HepG2 (cell line): ENCODE data around the gene MAMSTR. TPM values are rescaled to one million over a fixed set of nuclear protein-coding genes. Genes with fewer than 3 reads are reported as not detected.

Source experiments
- HCFC1 ChIP-seq: fragments of 150-350 bp; IDR thresholded peaks from 2 replicates; pipeline ENCODE4 v1.6.1; 2014; ENCODE audit warnings: low read depth, low read length
- ZFP36L2 ChIP-seq: sonication (generic); formaldehyde crosslinking; IDR thresholded peaks from 2 replicates; pipeline ENCODE4 v1.4.0; 2020; ENCODE audit warnings: missing genetic modification reagents
- ZNF383 ChIP-seq: sonication (generic); formaldehyde crosslinking; IDR thresholded peaks from 2 replicates; pipeline ENCODE4 v1.4.0; 2020; ENCODE audit warnings: missing genetic modification reagents, mild to moderate bottlenecking, borderline replicate concordance
- polyA plus RNA-seq, 8 experiments: library from polyadenylated mRNA; depleted of rRNA in 3 of 8; stranded (reverse) in 7 of 8; unstranded in 1 of 8; fragments of >200 nt; fragmentation: Illumina TruSeq in 4 of 8; extraction: Trizol in 4 of 8; gene quantifications; 2 replicates each; pipeline versions ENCODE4 v1.2.1 to v1.2.3, GENCODE V29; 2011 to 2016; ENCODE audit warnings: low read depth in 4 of 8, missing spikeins in 1 of 8, mixed read lengths in 1 of 8; ENCODE audit not compliant: insufficient read depth in 1 of 8
- total RNA-seq, 5 experiments: library from RNA; depleted of rRNA; stranded (reverse); fragments of >200 nt; fragmentation: Illumina TruSeq; extraction: Trizol; gene quantifications; 2 replicates each; pipeline ENCODE4 v1.2.3, GENCODE V29; 2016; ENCODE audit warnings: low read depth in 1 of 5
- TF ChIP-seq, protein P1 (sequence below): sonication (generic); formaldehyde crosslinking; IDR thresholded peaks from 2 replicates; pipeline ENCODE4 v1.5.0; 2020; ENCODE audit warnings: mild to moderate bottlenecking, missing genetic modification reagents, borderline replicate concordance
- TF ChIP-seq, protein P2 (sequence below): sonication (generic); formaldehyde crosslinking; IDR thresholded peaks from 2 replicates; pipeline ENCODE4 v1.4.0; 2020; ENCODE audit warnings: missing genetic modification reagents
- TF ChIP-seq, protein P3 (sequence below): sonication (generic); formaldehyde crosslinking; IDR thresholded peaks from 2 replicates; pipeline ENCODE4 v1.8.1; 2023; ENCODE audit warnings: mild to moderate bottlenecking, inconsistent platforms, moderate library complexity, missing genetic modification reagents, borderline replicate concordance
- TF ChIP-seq, protein P4 (sequence below): IDR thresholded peaks from 2 replicates; pipeline ENCODE4 v1.6.1; 2016; ENCODE audit warnings: low read depth, missing genetic modification reagents, missing compliant biosample characterization
- TF ChIP-seq, protein P5 (sequence below): sonication (generic); formaldehyde crosslinking; IDR thresholded peaks from 2 replicates; pipeline ENCODE4 v1.5.1; 2020; ENCODE audit warnings: mild to moderate bottlenecking, missing genetic modification reagents, moderate library complexity

The MAMSTR gene
- total and polyA plus RNA-seq, 2 of the 13 experiments (the other 11 are each of a cell fraction or from before 2014, with no cell fraction given), result 2.2 to 2.4 TPM

DNA sequence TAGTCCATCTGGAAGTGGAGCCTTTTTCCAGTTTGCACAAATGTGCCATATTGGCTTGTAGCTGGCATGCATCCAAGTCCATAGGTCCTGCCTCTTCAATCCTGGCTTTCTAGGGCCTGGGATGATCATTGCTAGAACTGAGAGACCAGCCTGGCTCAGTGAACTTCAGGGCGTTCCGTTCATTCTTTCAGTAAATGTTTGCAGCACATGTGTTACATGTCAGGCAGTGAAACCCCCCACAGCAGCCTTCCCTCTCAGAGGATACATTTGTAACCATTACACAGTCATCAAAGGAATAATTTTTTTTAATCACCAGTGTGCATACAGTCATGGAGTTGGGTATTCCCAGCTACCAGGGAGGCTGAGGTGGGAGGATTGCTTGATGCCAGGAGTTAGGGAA lies 14.1 kb downstream of the MAMSTR start (continued):
- TF ChIP-seq, protein P1, sequence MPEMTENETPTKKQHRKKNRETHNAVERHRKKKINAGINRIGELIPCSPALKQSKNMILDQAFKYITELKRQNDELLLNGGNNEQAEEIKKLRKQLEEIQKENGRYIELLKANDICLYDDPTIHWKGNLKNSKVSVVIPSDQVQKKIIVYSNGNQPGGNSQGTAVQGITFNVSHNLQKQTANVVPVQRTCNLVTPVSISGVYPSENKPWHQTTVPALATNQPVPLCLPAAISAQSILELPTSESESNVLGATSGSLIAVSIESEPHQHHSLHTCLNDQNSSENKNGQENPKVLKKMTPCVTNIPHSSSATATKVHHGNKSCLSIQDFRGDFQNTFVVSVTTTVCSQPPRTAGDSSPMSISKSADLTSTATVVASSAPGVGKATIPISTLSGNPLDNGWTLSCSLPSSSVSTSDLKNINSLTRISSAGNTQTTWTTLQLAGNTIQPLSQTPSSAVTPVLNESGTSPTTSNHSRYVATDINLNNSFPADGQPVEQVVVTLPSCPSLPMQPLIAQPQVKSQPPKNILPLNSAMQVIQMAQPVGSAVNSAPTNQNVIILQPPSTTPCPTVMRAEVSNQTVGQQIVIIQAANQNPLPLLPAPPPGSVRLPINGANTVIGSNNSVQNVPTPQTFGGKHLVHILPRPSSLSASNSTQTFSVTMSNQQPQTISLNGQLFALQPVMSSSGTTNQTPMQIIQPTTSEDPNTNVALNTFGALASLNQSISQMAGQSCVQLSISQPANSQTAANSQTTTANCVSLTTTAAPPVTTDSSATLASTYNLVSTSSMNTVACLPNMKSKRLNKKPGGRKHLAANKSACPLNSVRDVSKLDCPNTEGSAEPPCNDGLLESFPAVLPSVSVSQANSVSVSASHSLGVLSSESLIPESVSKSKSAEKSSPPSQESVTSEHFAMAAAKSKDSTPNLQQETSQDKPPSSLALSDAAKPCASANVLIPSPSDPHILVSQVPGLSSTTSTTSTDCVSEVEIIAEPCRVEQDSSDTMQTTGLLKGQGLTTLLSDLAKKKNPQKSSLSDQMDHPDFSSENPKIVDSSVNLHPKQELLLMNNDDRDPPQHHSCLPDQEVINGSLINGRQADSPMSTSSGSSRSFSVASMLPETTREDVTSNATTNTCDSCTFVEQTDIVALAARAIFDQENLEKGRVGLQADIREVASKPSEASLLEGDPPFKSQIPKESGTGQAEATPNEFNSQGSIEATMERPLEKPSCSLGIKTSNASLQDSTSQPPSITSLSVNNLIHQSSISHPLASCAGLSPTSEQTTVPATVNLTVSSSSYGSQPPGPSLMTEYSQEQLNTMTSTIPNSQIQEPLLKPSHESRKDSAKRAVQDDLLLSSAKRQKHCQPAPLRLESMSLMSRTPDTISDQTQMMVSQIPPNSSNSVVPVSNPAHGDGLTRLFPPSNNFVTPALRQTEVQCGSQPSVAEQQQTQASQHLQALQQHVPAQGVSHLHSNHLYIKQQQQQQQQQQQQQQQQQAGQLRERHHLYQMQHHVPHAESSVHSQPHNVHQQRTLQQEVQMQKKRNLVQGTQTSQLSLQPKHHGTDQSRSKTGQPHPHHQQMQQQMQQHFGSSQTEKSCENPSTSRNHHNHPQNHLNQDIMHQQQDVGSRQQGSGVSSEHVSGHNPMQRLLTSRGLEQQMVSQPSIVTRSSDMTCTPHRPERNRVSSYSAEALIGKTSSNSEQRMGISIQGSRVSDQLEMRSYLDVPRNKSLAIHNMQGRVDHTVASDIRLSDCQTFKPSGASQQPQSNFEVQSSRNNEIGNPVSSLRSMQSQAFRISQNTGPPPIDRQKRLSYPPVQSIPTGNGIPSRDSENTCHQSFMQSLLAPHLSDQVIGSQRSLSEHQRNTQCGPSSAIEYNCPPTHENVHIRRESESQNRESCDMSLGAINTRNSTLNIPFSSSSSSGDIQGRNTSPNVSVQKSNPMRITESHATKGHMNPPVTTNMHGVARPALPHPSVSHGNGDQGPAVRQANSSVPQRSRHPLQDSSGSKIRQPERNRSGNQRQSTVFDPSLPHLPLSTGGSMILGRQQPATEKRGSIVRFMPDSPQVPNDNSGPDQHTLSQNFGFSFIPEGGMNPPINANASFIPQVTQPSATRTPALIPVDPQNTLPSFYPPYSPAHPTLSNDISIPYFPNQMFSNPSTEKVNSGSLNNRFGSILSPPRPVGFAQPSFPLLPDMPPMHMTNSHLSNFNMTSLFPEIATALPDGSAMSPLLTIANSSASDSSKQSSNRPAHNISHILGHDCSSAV (CRISPR knock-in tag), result no peak
- TF ChIP-seq, protein P2, sequence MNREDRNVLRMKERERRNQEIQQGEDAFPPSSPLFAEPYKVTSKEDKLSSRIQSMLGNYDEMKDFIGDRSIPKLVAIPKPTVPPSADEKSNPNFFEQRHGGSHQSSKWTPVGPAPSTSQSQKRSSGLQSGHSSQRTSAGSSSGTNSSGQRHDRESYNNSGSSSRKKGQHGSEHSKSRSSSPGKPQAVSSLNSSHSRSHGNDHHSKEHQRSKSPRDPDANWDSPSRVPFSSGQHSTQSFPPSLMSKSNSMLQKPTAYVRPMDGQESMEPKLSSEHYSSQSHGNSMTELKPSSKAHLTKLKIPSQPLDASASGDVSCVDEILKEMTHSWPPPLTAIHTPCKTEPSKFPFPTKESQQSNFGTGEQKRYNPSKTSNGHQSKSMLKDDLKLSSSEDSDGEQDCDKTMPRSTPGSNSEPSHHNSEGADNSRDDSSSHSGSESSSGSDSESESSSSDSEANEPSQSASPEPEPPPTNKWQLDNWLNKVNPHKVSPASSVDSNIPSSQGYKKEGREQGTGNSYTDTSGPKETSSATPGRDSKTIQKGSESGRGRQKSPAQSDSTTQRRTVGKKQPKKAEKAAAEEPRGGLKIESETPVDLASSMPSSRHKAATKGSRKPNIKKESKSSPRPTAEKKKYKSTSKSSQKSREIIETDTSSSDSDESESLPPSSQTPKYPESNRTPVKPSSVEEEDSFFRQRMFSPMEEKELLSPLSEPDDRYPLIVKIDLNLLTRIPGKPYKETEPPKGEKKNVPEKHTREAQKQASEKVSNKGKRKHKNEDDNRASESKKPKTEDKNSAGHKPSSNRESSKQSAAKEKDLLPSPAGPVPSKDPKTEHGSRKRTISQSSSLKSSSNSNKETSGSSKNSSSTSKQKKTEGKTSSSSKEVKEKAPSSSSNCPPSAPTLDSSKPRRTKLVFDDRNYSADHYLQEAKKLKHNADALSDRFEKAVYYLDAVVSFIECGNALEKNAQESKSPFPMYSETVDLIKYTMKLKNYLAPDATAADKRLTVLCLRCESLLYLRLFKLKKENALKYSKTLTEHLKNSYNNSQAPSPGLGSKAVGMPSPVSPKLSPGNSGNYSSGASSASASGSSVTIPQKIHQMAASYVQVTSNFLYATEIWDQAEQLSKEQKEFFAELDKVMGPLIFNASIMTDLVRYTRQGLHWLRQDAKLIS (CRISPR knock-in tag), result no peak
- TF ChIP-seq, protein P3, sequence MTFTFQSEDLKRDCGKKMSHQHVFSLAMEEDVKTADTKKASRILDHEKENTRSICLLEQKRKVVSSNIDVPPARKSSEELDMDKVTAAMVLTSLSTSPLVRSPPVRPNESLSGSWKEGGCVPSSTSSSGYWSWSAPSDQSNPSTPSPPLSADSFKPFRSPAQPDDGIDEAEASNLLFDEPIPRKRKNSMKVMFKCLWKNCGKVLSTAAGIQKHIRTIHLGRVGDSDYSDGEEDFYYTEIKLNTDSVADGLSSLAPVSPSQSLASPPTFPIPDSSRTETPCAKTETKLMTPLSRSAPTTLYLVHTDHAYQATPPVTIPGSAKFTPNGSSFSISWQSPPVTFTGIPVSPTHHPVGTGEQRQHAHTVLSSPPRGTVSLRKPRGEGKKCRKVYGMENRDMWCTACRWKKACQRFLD (CRISPR knock-in tag), result no peak
- TF ChIP-seq, protein P4, sequence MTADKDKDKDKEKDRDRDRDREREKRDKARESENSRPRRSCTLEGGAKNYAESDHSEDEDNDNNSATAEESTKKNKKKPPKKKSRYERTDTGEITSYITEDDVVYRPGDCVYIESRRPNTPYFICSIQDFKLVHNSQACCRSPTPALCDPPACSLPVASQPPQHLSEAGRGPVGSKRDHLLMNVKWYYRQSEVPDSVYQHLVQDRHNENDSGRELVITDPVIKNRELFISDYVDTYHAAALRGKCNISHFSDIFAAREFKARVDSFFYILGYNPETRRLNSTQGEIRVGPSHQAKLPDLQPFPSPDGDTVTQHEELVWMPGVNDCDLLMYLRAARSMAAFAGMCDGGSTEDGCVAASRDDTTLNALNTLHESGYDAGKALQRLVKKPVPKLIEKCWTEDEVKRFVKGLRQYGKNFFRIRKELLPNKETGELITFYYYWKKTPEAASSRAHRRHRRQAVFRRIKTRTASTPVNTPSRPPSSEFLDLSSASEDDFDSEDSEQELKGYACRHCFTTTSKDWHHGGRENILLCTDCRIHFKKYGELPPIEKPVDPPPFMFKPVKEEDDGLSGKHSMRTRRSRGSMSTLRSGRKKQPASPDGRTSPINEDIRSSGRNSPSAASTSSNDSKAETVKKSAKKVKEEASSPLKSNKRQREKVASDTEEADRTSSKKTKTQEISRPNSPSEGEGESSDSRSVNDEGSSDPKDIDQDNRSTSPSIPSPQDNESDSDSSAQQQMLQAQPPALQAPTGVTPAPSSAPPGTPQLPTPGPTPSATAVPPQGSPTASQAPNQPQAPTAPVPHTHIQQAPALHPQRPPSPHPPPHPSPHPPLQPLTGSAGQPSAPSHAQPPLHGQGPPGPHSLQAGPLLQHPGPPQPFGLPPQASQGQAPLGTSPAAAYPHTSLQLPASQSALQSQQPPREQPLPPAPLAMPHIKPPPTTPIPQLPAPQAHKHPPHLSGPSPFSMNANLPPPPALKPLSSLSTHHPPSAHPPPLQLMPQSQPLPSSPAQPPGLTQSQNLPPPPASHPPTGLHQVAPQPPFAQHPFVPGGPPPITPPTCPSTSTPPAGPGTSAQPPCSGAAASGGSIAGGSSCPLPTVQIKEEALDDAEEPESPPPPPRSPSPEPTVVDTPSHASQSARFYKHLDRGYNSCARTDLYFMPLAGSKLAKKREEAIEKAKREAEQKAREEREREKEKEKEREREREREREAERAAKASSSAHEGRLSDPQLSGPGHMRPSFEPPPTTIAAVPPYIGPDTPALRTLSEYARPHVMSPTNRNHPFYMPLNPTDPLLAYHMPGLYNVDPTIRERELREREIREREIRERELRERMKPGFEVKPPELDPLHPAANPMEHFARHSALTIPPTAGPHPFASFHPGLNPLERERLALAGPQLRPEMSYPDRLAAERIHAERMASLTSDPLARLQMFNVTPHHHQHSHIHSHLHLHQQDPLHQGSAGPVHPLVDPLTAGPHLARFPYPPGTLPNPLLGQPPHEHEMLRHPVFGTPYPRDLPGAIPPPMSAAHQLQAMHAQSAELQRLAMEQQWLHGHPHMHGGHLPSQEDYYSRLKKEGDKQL (CRISPR knock-in tag), result no peak
- TF ChIP-seq HCFC1 (no peak), ZFP36L2 (CRISPR knock-in tag) (no peak), ZNF383 (CRISPR knock-in tag) (no peak)
- TF ChIP-seq, protein P5, sequence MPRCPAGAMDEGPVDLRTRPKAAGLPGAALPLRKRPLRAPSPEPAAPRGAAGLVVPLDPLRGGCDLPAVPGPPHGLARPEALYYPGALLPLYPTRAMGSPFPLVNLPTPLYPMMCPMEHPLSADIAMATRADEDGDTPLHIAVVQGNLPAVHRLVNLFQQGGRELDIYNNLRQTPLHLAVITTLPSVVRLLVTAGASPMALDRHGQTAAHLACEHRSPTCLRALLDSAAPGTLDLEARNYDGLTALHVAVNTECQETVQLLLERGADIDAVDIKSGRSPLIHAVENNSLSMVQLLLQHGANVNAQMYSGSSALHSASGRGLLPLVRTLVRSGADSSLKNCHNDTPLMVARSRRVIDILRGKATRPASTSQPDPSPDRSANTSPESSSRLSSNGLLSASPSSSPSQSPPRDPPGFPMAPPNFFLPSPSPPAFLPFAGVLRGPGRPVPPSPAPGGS (CRISPR knock-in tag), result no peak
